GM12875 (cell line): ENCODE measurements around the gene KIDINS220.

Experiments used
- H3K4me3 ChIP-seq: one replicate; pipeline ENCODE4 v1.5.1; 2011; ENCODE audit warnings: low read depth, low read length, control low read depth
- TF ChIP-seq, protein P1 (sequence below): IDR thresholded peaks from 2 replicates; pipeline ENCODE4 v1.5.1; 2011; ENCODE audit warnings: low read depth, mild to moderate bottlenecking, control low read depth, inconsistent platforms, low read length, moderate library complexity, borderline replicate concordance; ENCODE audit not compliant: insufficient read depth

Gene KIDINS220

GRCh38 chr2:8862230-8862629 is 24.8 kb upstream of the KIDINS220 start:
- TF ChIP-seq, protein P1, sequence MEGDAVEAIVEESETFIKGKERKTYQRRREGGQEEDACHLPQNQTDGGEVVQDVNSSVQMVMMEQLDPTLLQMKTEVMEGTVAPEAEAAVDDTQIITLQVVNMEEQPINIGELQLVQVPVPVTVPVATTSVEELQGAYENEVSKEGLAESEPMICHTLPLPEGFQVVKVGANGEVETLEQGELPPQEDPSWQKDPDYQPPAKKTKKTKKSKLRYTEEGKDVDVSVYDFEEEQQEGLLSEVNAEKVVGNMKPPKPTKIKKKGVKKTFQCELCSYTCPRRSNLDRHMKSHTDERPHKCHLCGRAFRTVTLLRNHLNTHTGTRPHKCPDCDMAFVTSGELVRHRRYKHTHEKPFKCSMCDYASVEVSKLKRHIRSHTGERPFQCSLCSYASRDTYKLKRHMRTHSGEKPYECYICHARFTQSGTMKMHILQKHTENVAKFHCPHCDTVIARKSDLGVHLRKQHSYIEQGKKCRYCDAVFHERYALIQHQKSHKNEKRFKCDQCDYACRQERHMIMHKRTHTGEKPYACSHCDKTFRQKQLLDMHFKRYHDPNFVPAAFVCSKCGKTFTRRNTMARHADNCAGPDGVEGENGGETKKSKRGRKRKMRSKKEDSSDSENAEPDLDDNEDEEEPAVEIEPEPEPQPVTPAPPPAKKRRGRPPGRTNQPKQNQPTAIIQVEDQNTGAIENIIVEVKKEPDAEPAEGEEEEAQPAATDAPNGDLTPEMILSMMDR, result no peak
- H3K4me3 ChIP-seq, result no peak overlapping the region

GRCh38 chr2:8861797-8862196 is 24.4 kb upstream of the KIDINS220 start:
- TF ChIP-seq, protein P1, result no peak
- H3K4me3 ChIP-seq, result no peak overlapping the region

- TF ChIP-seq, protein P1, result no peak
- H3K4me3 ChIP-seq, result no peak overlapping the region
Observed at GRCh38 chr2:8860239-8860638, 22.8 kb upstream of the KIDINS220 start.

GRCh38 chr2:8858910-8859309 is 21.5 kb upstream of the KIDINS220 start:
- TF ChIP-seq, protein P1, result no peak
- H3K4me3 ChIP-seq, result no peak overlapping the region

GRCh38 chr2:8858264-8858663 is 20.9 kb upstream of the KIDINS220 start:
- H3K4me3 ChIP-seq, result no peak overlapping the region
- TF ChIP-seq, protein P1, result no peak

DNA sequence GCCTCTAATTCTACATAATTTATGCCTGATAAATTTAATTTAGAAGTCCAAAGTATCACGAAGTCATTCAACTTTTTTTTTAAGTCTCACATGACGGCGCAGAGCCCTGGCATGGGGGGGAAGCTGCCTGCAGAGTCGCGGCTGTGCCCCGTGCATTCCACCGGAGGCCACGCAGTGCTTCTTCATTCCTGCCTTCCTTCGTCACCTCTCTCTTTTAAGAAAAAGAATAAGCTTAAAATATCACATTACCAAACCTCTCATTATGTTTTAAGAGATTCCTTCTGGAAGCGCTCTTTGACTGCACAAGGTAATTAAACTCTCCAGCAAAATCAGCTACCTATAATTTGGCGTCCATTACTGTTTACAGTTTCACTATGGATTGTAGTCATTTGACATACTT is 20.3 kb upstream of the KIDINS220 start:
- TF ChIP-seq, protein P1, result no peak
- no peak overlapping the region for H3K4me3 ChIP-seq

DNA sequence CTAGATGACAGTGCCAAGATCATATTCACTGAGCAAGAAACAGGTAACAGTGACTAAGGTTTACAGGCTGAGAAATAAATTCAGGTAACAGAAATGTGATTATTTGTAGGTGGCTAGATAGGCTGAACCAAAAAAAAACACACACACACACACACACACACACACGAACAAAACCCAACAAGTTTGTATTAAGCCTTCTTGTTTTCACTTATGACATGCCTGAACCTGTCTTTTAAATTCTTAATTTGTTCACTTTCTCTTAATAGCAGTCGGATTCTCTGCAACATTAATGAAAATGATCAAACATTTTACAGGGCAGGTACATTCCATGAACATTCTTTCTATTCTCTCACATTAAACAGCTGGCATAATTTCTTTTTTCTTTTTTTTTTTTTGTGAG is 18.8 kb upstream of the KIDINS220 start:
- no peak overlapping the region for H3K4me3 ChIP-seq
- TF ChIP-seq, protein P1, result no peak
